WERI-Rb-1 (cell line): Measurements from ENCODE around the gene TRIP13.
"Not testable (repeated sequence)": the region's sequence is repeated elsewhere in the genome, so short reads cannot be mapped to it uniquely, and the experiment has no call there.

Experiments
- DNase-seq: peaks from one replicate; pipeline ENCODE4 v3.0.0-alpha.2; 2020
- H3K27ac ChIP-seq: fragments of 250-450 bp; sonication (Bioruptor Pico); 2 replicates; pipeline ENCODE4 v1.5.1; 2020; ENCODE audit warnings: mild to moderate bottlenecking, moderate library complexity
- H3K27me3 ChIP-seq: fragments of 250-450 bp; sonication (Bioruptor Pico); 2 replicates; pipeline ENCODE4 v1.5.1; 2021; ENCODE audit warnings: mild to moderate bottlenecking, low read depth, moderate library complexity; ENCODE audit not compliant: insufficient read depth, severe bottlenecking
- H3K36me3 ChIP-seq: fragments of 250-450 bp; sonication (Bioruptor Pico); 2 replicates; pipeline ENCODE4 v1.5.1; 2020; ENCODE audit warnings: mild to moderate bottlenecking, moderate library complexity
- H3K4me3 ChIP-seq: 2 replicates; pipeline ENCODE4 v1.5.1; 2011; ENCODE audit warnings: low read depth, mild to moderate bottlenecking, control low read depth, low read length
- H3K9me3 ChIP-seq: fragments of 250-450 bp; sonication (Bioruptor Pico); 2 replicates; pipeline ENCODE4 v1.5.1; 2021; ENCODE audit warnings: mild to moderate bottlenecking, moderate library complexity; ENCODE audit not compliant: severe bottlenecking
- TF ChIP-seq, protein P1 (sequence below): IDR thresholded peaks from 2 replicates; pipeline ENCODE4 v1.5.1; 2011; ENCODE audit warnings: low read depth, mild to moderate bottlenecking, control low read depth, inconsistent platforms, low read length

Gene TRIP13

DNA sequence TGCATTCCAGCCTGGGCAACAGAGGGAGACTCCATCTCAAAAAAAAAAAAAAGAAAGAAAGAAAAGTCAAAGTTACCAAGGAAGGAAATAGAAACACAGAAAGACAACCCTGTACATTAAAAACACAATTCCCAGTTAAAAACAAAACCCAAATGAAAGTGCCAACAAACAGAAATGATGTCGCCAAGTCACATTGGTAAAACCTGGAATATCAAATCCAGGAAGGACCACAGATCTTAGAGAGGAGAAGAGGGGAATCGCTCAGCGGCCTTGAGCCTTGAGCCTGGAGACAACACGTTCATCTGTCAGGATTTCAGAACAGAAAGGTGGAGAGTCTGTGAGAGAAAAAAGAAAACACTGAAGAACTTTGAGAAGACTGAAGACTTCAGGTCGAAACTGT, 40.7 kb upstream of the TRIP13 start:
- H3K36me3 ChIP-seq, result peaks cover 3% of the 10 kb centered on the region; the same call in 1 of the 2 replicates

DNA sequence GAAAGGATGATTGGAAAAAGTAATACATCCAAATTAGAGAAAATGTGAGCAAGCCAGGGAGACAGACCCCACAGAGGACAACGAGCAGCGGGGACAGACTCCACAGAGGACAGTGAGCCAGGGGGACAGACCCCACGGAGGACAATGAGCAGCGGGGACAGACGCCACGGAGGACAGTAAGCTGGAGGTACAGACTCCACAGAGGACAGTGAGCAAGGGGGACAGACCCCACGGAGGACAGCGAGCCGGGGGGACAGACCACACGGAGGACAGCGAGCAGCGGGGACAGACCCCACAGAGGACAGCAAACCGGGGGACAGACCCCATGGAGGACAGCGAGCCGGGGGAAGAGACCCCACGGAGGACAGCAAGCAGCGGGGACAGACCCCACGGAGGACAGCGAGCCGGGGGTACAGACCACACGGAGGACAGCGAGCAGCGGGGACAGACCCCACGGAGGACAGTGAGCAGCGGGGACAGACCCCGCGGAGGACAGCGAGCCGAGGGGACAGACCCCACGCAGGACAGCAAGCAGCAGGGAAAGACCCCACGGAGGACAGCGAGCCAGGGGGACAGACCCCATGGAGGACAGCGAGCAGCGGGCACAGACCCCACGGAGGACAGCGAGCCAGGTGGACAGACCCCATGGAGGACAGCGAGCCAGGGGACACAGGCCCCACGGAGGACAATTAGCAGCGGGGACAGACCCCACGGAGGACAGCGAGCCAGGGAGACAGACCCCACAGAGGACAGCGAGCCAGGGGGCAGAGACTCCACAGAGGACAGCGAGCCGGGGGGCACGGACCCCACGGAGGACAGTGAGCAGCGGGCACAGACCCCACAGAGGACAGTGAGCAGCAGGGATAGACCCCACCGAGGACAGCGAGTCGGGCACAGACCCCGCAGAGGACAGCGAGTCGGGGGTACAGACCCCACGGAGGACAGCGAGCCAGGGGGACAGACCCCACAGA, 40.0 kb upstream of the TRIP13 start:
- TF ChIP-seq, protein P1, sequence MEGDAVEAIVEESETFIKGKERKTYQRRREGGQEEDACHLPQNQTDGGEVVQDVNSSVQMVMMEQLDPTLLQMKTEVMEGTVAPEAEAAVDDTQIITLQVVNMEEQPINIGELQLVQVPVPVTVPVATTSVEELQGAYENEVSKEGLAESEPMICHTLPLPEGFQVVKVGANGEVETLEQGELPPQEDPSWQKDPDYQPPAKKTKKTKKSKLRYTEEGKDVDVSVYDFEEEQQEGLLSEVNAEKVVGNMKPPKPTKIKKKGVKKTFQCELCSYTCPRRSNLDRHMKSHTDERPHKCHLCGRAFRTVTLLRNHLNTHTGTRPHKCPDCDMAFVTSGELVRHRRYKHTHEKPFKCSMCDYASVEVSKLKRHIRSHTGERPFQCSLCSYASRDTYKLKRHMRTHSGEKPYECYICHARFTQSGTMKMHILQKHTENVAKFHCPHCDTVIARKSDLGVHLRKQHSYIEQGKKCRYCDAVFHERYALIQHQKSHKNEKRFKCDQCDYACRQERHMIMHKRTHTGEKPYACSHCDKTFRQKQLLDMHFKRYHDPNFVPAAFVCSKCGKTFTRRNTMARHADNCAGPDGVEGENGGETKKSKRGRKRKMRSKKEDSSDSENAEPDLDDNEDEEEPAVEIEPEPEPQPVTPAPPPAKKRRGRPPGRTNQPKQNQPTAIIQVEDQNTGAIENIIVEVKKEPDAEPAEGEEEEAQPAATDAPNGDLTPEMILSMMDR, result no peak
- peaks cover 3% of the 10 kb centered on the region for H3K27me3 ChIP-seq
- peaks cover 3% of the 10 kb centered on the region; the same call in 1 of the 2 replicates for H3K36me3 ChIP-seq
- DNase-seq, result no peak
- no peaks in the 10 kb centered on the region for H3K9me3 ChIP-seq
- H3K4me3 ChIP-seq, result no peak overlapping the region
- no peak overlapping the region for H3K27ac ChIP-seq

More for the DNA sequence above, 40.7 kb upstream of the TRIP13 start:
- H3K4me3 ChIP-seq, result no peak overlapping the region
- peaks cover 3% of the 10 kb centered on the region for H3K27me3 ChIP-seq
- H3K9me3 ChIP-seq, result no peaks in the 10 kb centered on the region
- DNase-seq, result no peak
- no peak overlapping the region for H3K27ac ChIP-seq
- TF ChIP-seq, protein P1, result no peak

DNA sequence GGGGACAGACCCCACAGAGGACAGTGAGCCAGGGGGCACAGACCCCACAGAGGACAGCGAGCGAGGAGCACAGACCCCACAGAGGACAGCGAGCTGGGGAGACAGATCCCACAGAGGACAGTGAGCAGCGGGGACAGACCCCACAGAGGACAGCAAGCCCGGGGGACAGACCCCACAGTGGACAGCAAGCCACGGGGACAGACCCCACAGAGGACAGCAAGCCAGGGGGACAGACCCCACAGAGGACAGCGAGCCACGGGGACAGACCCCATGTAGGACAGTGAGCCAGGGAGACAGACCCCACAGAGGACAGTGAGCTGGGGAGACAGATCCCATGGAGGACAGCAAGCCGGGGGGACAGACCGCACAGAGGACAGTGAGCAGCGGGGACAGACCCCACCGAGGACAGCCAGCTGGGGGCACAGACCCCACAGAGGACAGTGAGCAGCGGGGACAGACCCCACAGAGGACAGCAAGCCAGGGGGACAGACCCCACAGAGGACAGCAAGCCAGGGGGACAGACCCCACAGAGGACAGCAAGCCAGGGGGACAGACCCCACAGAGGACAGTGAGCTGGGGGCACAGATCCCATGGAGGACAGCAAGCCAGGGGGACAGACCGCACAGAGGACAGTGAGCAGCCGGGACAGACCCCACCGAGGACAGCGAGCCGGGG, 39.1 kb upstream of the TRIP13 start:
- not testable (repeated sequence) for H3K4me3 ChIP-seq, H3K9me3 ChIP-seq, H3K36me3 ChIP-seq, H3K27me3 ChIP-seq, DNase-seq, H3K27ac ChIP-seq

DNA sequence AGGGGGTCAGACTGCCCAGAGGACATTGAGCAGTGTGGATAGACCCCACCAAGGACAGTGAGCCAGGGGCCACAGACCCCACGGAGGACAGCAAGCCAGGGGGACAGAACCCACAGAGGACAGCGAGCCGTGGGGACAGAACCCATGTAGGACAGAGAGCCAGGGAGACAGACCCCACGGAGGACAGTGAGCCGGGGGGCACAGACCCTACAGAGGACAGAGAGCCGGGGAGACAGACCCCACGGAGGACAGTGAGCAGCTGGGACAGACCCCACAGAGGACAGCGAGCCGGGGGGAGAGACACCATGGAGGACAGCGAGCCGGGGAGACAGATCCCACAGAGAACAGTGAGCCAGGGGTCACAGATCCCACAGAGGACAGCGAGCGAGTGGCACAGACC, 38.5 kb upstream of the TRIP13 start:
- Histone ChIP-seq H3K4me3 (no peak overlapping the region), H3K9me3 (no peaks in the 10 kb centered on the region), H3K27me3 (peaks cover 3% of the 10 kb centered on the region), H3K36me3 (peaks cover 3% of the 10 kb centered on the region; the same call in 1 of the 2 replicates), H3K27ac (no peak overlapping the region)
- TF ChIP-seq, protein P1, result no peak
- DNase-seq, result no peak

DNA sequence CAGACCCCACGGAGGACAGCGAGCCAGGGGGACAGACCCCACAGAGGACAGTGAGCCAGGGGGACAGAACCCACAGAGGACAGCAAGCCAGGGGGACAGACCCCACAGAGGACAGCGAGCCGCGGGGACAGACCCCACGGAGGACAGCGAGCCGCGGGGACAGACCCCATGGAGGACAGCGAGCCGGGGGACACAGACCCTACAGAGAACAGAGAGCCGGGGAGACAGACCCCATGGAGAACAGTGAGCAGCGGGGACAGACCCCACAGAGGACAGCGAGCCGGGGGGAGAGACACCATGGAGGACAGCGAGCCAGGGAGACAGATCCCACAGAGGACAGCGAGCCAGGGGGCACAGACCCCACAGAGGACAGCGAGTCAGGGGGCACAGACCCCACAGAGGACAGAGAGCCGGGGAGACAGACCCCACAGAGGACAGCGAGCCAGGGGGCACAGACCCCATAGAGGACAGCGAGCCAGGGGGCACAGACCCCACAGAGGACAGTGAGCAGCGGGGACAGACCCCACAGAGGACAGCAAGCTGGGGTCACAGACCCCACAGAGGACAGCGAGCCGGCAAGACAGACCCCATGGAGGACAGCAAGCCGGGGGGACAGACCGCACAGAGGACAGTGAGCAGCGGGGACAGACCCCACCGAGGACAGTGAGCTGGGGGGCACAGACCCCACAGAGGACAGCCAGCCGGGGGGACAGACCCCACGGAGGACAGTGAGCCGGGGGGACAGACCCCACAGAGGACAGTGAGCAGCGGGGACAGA, 37.5 kb upstream of the TRIP13 start:
- H3K36me3 ChIP-seq, result no peaks in the 10 kb centered on the region; the same call in 1 of the 2 replicates
- H3K27me3 ChIP-seq, result peaks cover 3% of the 10 kb centered on the region
- H3K9me3 ChIP-seq, result no peaks in the 10 kb centered on the region
- no peak overlapping the region for H3K4me3 ChIP-seq
- DNase-seq, result no peak
- H3K27ac ChIP-seq, result no peak overlapping the region
- TF ChIP-seq, protein P1, result no peak
